Adrenal gland (tissue), 5 donors: ENCODE measurements around the gene NFS1.

Source experiments
- CTCF ChIP-seq, 6 experiments: fragments of 450-650 bp in 4 of 6; fragments of 200-600 bp in 2 of 6; sonication (generic) in 1 of 6; IDR thresholded peaks; 1 replicate in 5 of 6; 2 replicates in 1 of 6; pipeline versions ENCODE4 v1.5.1 to v1.8.0; 2016 to 2021; ENCODE audit warnings: antibody characterized with exemption in 6 of 6, mild to moderate bottlenecking in 2 of 6, moderate library complexity in 1 of 6
- POLR2A ChIP-seq, 2 donors: fragments of 450-650 bp; IDR thresholded peaks; one replicate each; pipeline ENCODE4 v1.6.1; 2017; ENCODE audit warnings: antibody characterized with exemption in 2 of 2, mild to moderate bottlenecking in 2 of 2, moderate library complexity in 1 of 2
- donor health status: DM: no; HTN: no; CAD: no.

GRCh38 chr20:35625584-35626385 lies 73.4 kb downstream of the NFS1 start:
- TF ChIP-seq CTCF (IDR thresholded peaks at IDR 0.05): no peak
- no peak for TF ChIP-seq POLR2A (IDR thresholded peaks at IDR 0.05)
